ENCODE measurements around the gene CFAP92.

Gene CFAP92

GRCh38 chr3:128999102-128999501 is 5.2 kb upstream of the CFAP92 start:
- H4K8ac ChIP-seq (ENCODE audit: low read depth, low read length) = no peak overlapping the region
- no peaks in the 10 kb centered on the region for H3K36me3 ChIP-seq (ENCODE audit: control insufficient read depth, insufficient read depth, low read length)
- H4K5ac ChIP-seq (ENCODE audit: low read length) = no peak overlapping the region
- no peak overlapping the region for H2BK5ac ChIP-seq (ENCODE audit: low read length)
- no peak overlapping the region for H3K56ac ChIP-seq (ENCODE audit: low read length)
- no CpG with 5 or more reads among the region's 5 CpGs for WGBS (ENCODE audit: extremely low coverage, insufficient coverage, low lambda C conversion rate)
- H2BK15ac ChIP-seq (replicated peaks; ENCODE audit: low read depth) = no peak overlapping the region
- no peaks in the 10 kb centered on the region for H3K79me2 ChIP-seq (ENCODE audit: control insufficient read depth, insufficient read depth, low read length)
- no peak overlapping the region for H2AK5ac ChIP-seq (ENCODE audit: low read length)
- no peak overlapping the region for H2BK120ac ChIP-seq (ENCODE audit: low read depth, low read length)
- H3K18ac ChIP-seq (ENCODE audit: low read length) = no peak overlapping the region
- H3K4me3 ChIP-seq (ENCODE audit: low read length) = no peak overlapping the region
- no peak for DNase-seq
- H3K27me3 ChIP-seq (ENCODE audit: insufficient read depth, low read length, poor library complexity) = peaks cover 43% of the 10 kb centered on the region
- H3K27ac ChIP-seq (ENCODE audit: low read depth, low read length) = no peak overlapping the region
- no peak overlapping the region for H3K9ac ChIP-seq (ENCODE audit: low read length)
- H3K4ac ChIP-seq (ENCODE audit: low read depth, low read length) = no peak overlapping the region
- H3K23ac ChIP-seq (ENCODE audit: low read length) = no peak overlapping the region
- H3K79me1 ChIP-seq (ENCODE audit: low read length) = no peaks in the 10 kb centered on the region
- H3K4me1 ChIP-seq (ENCODE audit: control insufficient read depth, low read depth, low read length) = peaks cover 2% of the 10 kb centered on the region
- no peak overlapping the region for H3K4me2 ChIP-seq (ENCODE audit: low read length)

- Histone ChIP-seq H2AK5ac (ENCODE audit: low read length) (no peak overlapping the region), H3K27me3 (ENCODE audit: insufficient read depth, low read length, poor library complexity) (peaks cover 38% of the 10 kb centered on the region), H2BK5ac (ENCODE audit: low read length) (no peak overlapping the region), H3K56ac (ENCODE audit: low read length) (no peak overlapping the region), H3K18ac (ENCODE audit: low read length) (no peak overlapping the region), H3K27ac (ENCODE audit: low read depth, low read length) (no peak overlapping the region), H3K4me1 (ENCODE audit: control insufficient read depth, low read depth, low read length) (peaks cover 2% of the 10 kb centered on the region), H3K4me2 (ENCODE audit: low read length) (no peak overlapping the region), H4K5ac (ENCODE audit: low read length) (no peak overlapping the region), H3K4ac (ENCODE audit: low read depth, low read length) (no peak overlapping the region), H2BK120ac (ENCODE audit: low read depth, low read length) (no peak overlapping the region), H3K36me3 (ENCODE audit: control insufficient read depth, insufficient read depth, low read length) (no peaks in the 10 kb centered on the region), H4K8ac (ENCODE audit: low read depth, low read length) (no peak overlapping the region), H3K79me1 (ENCODE audit: low read length) (no peaks in the 10 kb centered on the region), H3K9ac (ENCODE audit: low read length) (no peak overlapping the region), H2BK15ac (replicated peaks; ENCODE audit: low read depth) (no peak overlapping the region), H3K79me2 (ENCODE audit: control insufficient read depth, insufficient read depth, low read length) (no peaks in the 10 kb centered on the region), H3K23ac (ENCODE audit: low read length) (no peak overlapping the region), H3K4me3 (ENCODE audit: low read length) (no peak overlapping the region)
- WGBS (ENCODE audit: extremely low coverage, insufficient coverage, low lambda C conversion rate) = no CpG with 5 or more reads among the region's 3 CpGs
- DNase-seq = no peak
These were observed 4.7 kb upstream of the CFAP92 start for GRCh38 chr3:128998561-128998960.

GRCh38 chr3:128997486-128998133 is 3.7 kb upstream of the CFAP92 start:
- Histone ChIP-seq H3K4me1 (ENCODE audit: control insufficient read depth, low read depth, low read length) (peaks cover 2% of the 10 kb centered on the region), H2AK5ac (ENCODE audit: low read length) (no peak overlapping the region), H2BK15ac (replicated peaks; ENCODE audit: low read depth) (no peak overlapping the region), H3K4ac (ENCODE audit: low read depth, low read length) (no peak overlapping the region), H3K27me3 (ENCODE audit: insufficient read depth, low read length, poor library complexity) (peaks cover 31% of the 10 kb centered on the region), H3K23ac (ENCODE audit: low read length) (no peak overlapping the region), H2BK120ac (ENCODE audit: low read depth, low read length) (no peak overlapping the region), H3K27ac (ENCODE audit: low read depth, low read length) (no peak overlapping the region), H2BK5ac (ENCODE audit: low read length) (no peak overlapping the region), H3K18ac (ENCODE audit: low read length) (no peak overlapping the region), H4K5ac (ENCODE audit: low read length) (no peak overlapping the region), H3K79me2 (ENCODE audit: control insufficient read depth, insufficient read depth, low read length) (no peaks in the 10 kb centered on the region), H3K4me3 (ENCODE audit: low read length) (no peak overlapping the region), H4K8ac (ENCODE audit: low read depth, low read length) (no peak overlapping the region), H3K36me3 (ENCODE audit: control insufficient read depth, insufficient read depth, low read length) (no peaks in the 10 kb centered on the region), H3K79me1 (ENCODE audit: low read length) (no peaks in the 10 kb centered on the region), H3K4me2 (ENCODE audit: low read length) (no peak overlapping the region), H3K56ac (ENCODE audit: low read length) (no peak overlapping the region), H3K9ac (ENCODE audit: low read length) (no peak overlapping the region)
- no CpG with 5 or more reads among the region's 4 CpGs for WGBS (ENCODE audit: extremely low coverage, insufficient coverage, low lambda C conversion rate)
- no peak for DNase-seq

- Histone ChIP-seq H3K18ac (ENCODE audit: low read length) (no peak overlapping the region), H3K79me2 (ENCODE audit: control insufficient read depth, insufficient read depth, low read length) (no peaks in the 10 kb centered on the region), H3K4me3 (ENCODE audit: low read length) (no peak overlapping the region), H3K36me3 (ENCODE audit: control insufficient read depth, insufficient read depth, low read length) (no peaks in the 10 kb centered on the region), H2BK5ac (ENCODE audit: low read length) (no peak overlapping the region), H3K27ac (ENCODE audit: low read depth, low read length) (no peak overlapping the region), H3K79me1 (ENCODE audit: low read length) (no peaks in the 10 kb centered on the region), H3K56ac (ENCODE audit: low read length) (no peak overlapping the region), H3K27me3 (ENCODE audit: insufficient read depth, low read length, poor library complexity) (peaks cover 23% of the 10 kb centered on the region), H2BK120ac (ENCODE audit: low read depth, low read length) (no peak overlapping the region), H4K8ac (ENCODE audit: low read depth, low read length) (no peak overlapping the region), H2AK5ac (ENCODE audit: low read length) (no peak overlapping the region), H3K4me1 (ENCODE audit: control insufficient read depth, low read depth, low read length) (peaks cover 2% of the 10 kb centered on the region), H3K23ac (ENCODE audit: low read length) (no peak overlapping the region), H3K9ac (ENCODE audit: low read length) (no peak overlapping the region), H3K4me2 (ENCODE audit: low read length) (no peak overlapping the region), H4K5ac (ENCODE audit: low read length) (no peak overlapping the region), H2BK15ac (replicated peaks; ENCODE audit: low read depth) (no peak overlapping the region), H3K4ac (ENCODE audit: low read depth, low read length) (no peak overlapping the region)
- no CpG with 5 or more reads among the region's 5 CpGs for WGBS (ENCODE audit: extremely low coverage, insufficient coverage, low lambda C conversion rate)
- no peak for DNase-seq
These were observed 2.9 kb upstream of the CFAP92 start for GRCh38 chr3:128996726-128997125.

- no peaks in the 10 kb centered on the region for H3K36me3 ChIP-seq (ENCODE audit: control insufficient read depth, insufficient read depth, low read length)
- no peak overlapping the region for H3K4ac ChIP-seq (ENCODE audit: low read depth, low read length)
- H3K56ac ChIP-seq (ENCODE audit: low read length) = no peak overlapping the region
- H2BK5ac ChIP-seq (ENCODE audit: low read length) = no peak overlapping the region
- H3K4me2 ChIP-seq (ENCODE audit: low read length) = no peak overlapping the region
- peaks cover 2% of the 10 kb centered on the region for H3K4me1 ChIP-seq (ENCODE audit: control insufficient read depth, low read depth, low read length)
- no peak overlapping the region for H4K8ac ChIP-seq (ENCODE audit: low read depth, low read length)
- no peaks in the 10 kb centered on the region for H3K79me1 ChIP-seq (ENCODE audit: low read length)
- no peak overlapping the region for H2BK15ac ChIP-seq (replicated peaks; ENCODE audit: low read depth)
- no peak overlapping the region for H3K27ac ChIP-seq (ENCODE audit: low read depth, low read length)
- H3K9ac ChIP-seq (ENCODE audit: low read length) = no peak overlapping the region
- no peak overlapping the region for H2BK120ac ChIP-seq (ENCODE audit: low read depth, low read length)
- no peaks in the 10 kb centered on the region for H3K79me2 ChIP-seq (ENCODE audit: control insufficient read depth, insufficient read depth, low read length)
- no peak for DNase-seq
- H3K27me3 ChIP-seq (ENCODE audit: insufficient read depth, low read length, poor library complexity) = peaks cover 18% of the 10 kb centered on the region
- no peak overlapping the region for H4K5ac ChIP-seq (ENCODE audit: low read length)
- H3K4me3 ChIP-seq (ENCODE audit: low read length) = no peak overlapping the region
- no peak overlapping the region for H2AK5ac ChIP-seq (ENCODE audit: low read length)
- H3K23ac ChIP-seq (ENCODE audit: low read length) = no peak overlapping the region
- H3K18ac ChIP-seq (ENCODE audit: low read length) = no peak overlapping the region
- no CpG with 5 or more reads among the region's 1 CpG for WGBS (ENCODE audit: extremely low coverage, insufficient coverage, low lambda C conversion rate)
These were observed 2.3 kb upstream of the CFAP92 start for GRCh38 chr3:128996200-128996599.

- Histone ChIP-seq H2BK120ac (ENCODE audit: low read depth, low read length) (no peak overlapping the region), H3K4me2 (ENCODE audit: low read length) (no peak overlapping the region), H3K18ac (ENCODE audit: low read length) (no peak overlapping the region), H3K9ac (ENCODE audit: low read length) (no peak overlapping the region), H3K23ac (ENCODE audit: low read length) (no peak overlapping the region), H3K4me1 (ENCODE audit: control insufficient read depth, low read depth, low read length) (peaks cover 1% of the 10 kb centered on the region), H2AK5ac (ENCODE audit: low read length) (no peak overlapping the region), H2BK5ac (ENCODE audit: low read length) (no peak overlapping the region), H4K5ac (ENCODE audit: low read length) (no peak overlapping the region), H4K8ac (ENCODE audit: low read depth, low read length) (no peak overlapping the region), H3K36me3 (ENCODE audit: control insufficient read depth, insufficient read depth, low read length) (no peaks in the 10 kb centered on the region), H3K27me3 (ENCODE audit: insufficient read depth, low read length, poor library complexity) (peaks cover 14% of the 10 kb centered on the region), H3K79me1 (ENCODE audit: low read length) (no peaks in the 10 kb centered on the region), H3K27ac (ENCODE audit: low read depth, low read length) (no peak overlapping the region), H2BK15ac (replicated peaks; ENCODE audit: low read depth) (no peak overlapping the region), H3K4me3 (ENCODE audit: low read length) (no peak overlapping the region), H3K4ac (ENCODE audit: low read depth, low read length) (no peak overlapping the region), H3K56ac (ENCODE audit: low read length) (no peak overlapping the region), H3K79me2 (ENCODE audit: control insufficient read depth, insufficient read depth, low read length) (no peaks in the 10 kb centered on the region)
- no peak for DNase-seq
- WGBS (ENCODE audit: extremely low coverage, insufficient coverage, low lambda C conversion rate) = no CpG with 5 or more reads among the region's 1 CpG
These were observed 1.9 kb upstream of the CFAP92 start for GRCh38 chr3:128995737-128996136.
